ENCODE measurements around the gene SLC26A9.

Gene SLC26A9

GRCh38 chr1:205943245-205943644 lies at the start of gene SLC26A9:
Gene SLC26A9 (minus strand): TSS chr1:205943456. CDS start chr1:205935820, 7,636 bp downstream.
- DNase-seq (ENCODE audit: low spot score) (no peak), ATAC-seq (ENCODE audit: low read depth) (no peak)
- H3K27ac ChIP-seq (ENCODE audit: poor library complexity, severe bottlenecking) = no peak within 1 kb of the TSS
- H3K4me3 ChIP-seq (ENCODE audit: severe bottlenecking) = no peak within 1 kb of the TSS
- no peaks in the 10 kb centered on the region for H3K36me3 ChIP-seq (ENCODE audit: low read depth)
- H3K4me1 ChIP-seq (ENCODE audit: insufficient read depth, poor library complexity, severe bottlenecking) = no peaks in the 10 kb centered on the region
- TF ChIP-seq CTCF (IDR thresholded peaks at IDR 0.05; ENCODE audit: poor library complexity, severe bottlenecking) = no peak
- H3K27me3 ChIP-seq (ENCODE audit: insufficient read depth, poor library complexity, severe bottlenecking) = no peaks in the 10 kb centered on the region
- no peaks in the 10 kb centered on the region for H3K9me3 ChIP-seq (ENCODE audit: severe bottlenecking)

DNA sequence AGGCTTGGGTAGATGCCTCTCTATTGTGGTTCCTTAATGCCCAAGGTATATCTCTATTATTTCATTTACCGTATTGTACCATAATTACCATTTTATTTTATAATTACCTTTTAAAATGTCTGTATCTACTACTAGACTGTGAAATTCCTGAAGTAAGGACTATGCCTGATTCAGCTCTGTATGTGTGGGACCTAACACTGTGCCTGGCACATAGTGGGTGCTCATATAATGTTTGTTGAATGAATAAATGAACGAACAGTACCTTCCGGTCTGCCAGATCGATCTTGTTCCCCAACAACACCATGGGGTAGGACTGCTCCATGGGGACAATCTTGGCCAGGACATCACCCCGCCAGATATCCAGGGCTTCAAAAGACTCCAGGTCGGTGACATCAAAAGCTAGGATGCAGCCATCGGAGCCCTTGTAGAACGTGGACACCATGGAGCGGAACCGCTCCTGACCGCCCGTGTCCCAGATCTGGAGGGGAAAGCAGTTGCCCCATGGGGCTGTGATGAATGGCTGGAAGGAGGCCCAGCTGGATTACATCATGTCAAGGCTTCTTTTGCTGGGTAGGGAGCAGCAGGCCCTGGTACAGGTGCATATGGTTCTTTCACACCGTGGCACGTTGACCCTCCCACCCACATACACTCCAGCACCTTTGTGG lies 49.1 kb upstream of the SLC26A9 start:
- no peak for DNase-seq (ENCODE audit: low spot score)
- ATAC-seq (ENCODE audit: low read depth) = no peak
- no peak overlapping the region for H3K4me3 ChIP-seq (ENCODE audit: severe bottlenecking)
- no peak overlapping the region for H3K27ac ChIP-seq (ENCODE audit: poor library complexity, severe bottlenecking)
- H3K9me3 ChIP-seq (ENCODE audit: severe bottlenecking) = no peaks in the 10 kb centered on the region
- TF ChIP-seq CTCF (IDR thresholded peaks at IDR 0.05; ENCODE audit: poor library complexity, severe bottlenecking) = no peak
- no peaks in the 10 kb centered on the region for H3K27me3 ChIP-seq (ENCODE audit: insufficient read depth, poor library complexity, severe bottlenecking)
- H3K36me3 ChIP-seq (ENCODE audit: low read depth) = peaks cover 33% of the 10 kb centered on the region
- H3K4me1 ChIP-seq (ENCODE audit: insufficient read depth, poor library complexity, severe bottlenecking) = no peaks in the 10 kb centered on the region

DNA sequence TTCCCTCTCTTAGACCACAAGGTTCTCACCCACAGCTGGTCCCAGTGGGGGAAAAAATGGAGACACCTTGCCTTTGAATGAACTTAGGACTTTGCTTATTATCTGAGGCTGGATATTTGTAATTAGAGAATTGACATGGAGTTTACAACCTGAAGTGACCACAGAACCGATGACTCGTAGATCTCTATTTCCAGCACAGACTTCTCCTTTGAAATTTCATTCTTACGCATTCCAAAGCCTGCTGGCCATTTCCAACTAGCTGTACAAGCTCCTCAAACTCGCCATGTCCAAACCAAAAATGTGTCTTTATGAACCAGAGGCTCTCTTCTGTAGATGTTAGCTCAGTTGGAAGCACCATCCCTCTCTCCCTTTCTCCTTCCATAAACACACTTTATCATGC lies 48.0 kb upstream of the SLC26A9 start:
- Histone ChIP-seq H3K27ac (ENCODE audit: poor library complexity, severe bottlenecking) (no peak overlapping the region), H3K4me3 (ENCODE audit: severe bottlenecking) (no peak overlapping the region), H3K27me3 (ENCODE audit: insufficient read depth, poor library complexity, severe bottlenecking) (no peaks in the 10 kb centered on the region), H3K4me1 (ENCODE audit: insufficient read depth, poor library complexity, severe bottlenecking) (no peaks in the 10 kb centered on the region), H3K36me3 (ENCODE audit: low read depth) (peaks cover 36% of the 10 kb centered on the region), H3K9me3 (ENCODE audit: severe bottlenecking) (no peaks in the 10 kb centered on the region)
- DNase-seq (ENCODE audit: low spot score) (no peak), ATAC-seq (ENCODE audit: low read depth) (no peak)
- TF ChIP-seq CTCF (IDR thresholded peaks at IDR 0.05; ENCODE audit: poor library complexity, severe bottlenecking) = no peak

- no peak for DNase-seq (ENCODE audit: low spot score)
- Histone ChIP-seq H3K4me1 (ENCODE audit: insufficient read depth, poor library complexity, severe bottlenecking) (peaks cover 1% of the 10 kb centered on the region), H3K4me3 (ENCODE audit: severe bottlenecking) (no peak overlapping the region), H3K27me3 (ENCODE audit: insufficient read depth, poor library complexity, severe bottlenecking) (no peaks in the 10 kb centered on the region), H3K36me3 (ENCODE audit: low read depth) (peaks cover 36% of the 10 kb centered on the region), H3K9me3 (ENCODE audit: severe bottlenecking) (no peaks in the 10 kb centered on the region), H3K27ac (ENCODE audit: poor library complexity, severe bottlenecking) (no peak overlapping the region)
- TF ChIP-seq CTCF (IDR thresholded peaks at IDR 0.05; ENCODE audit: poor library complexity, severe bottlenecking) = no peak
- no peak for ATAC-seq (ENCODE audit: low read depth)
Measured at GRCh38 chr1:205990226-205990625, 47.0 kb upstream of the SLC26A9 start.

DNA sequence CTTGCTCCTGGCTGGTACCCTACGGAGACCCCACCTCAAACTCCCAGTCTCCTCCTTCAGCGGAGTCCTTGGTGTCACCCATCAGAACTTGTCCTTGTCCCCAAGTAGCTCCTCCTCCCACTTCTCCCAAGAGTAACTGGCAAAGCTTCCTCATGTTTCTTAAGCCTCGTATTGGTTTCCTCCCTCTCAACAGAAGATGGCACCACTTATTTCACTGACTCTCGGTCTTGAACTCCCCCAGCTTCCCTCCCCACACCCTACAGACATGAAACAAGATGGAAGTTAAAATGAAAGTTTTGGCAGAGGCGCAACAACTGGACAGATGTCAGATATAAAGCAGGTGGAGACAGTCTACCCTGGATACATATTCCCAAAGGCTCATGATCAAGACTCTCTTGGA lies 46.5 kb upstream of the SLC26A9 start:
- H3K4me1 ChIP-seq (ENCODE audit: insufficient read depth, poor library complexity, severe bottlenecking) = peaks cover 6% of the 10 kb centered on the region
- no peak for ATAC-seq (ENCODE audit: low read depth)
- H3K4me3 ChIP-seq (ENCODE audit: severe bottlenecking) = no peak overlapping the region

More for the DNA sequence above, 46.5 kb upstream of the SLC26A9 start:
- H3K9me3 ChIP-seq (ENCODE audit: severe bottlenecking) = no peaks in the 10 kb centered on the region
- H3K27me3 ChIP-seq (ENCODE audit: insufficient read depth, poor library complexity, severe bottlenecking) = no peaks in the 10 kb centered on the region
- peaks cover 36% of the 10 kb centered on the region for H3K36me3 ChIP-seq (ENCODE audit: low read depth)
- H3K27ac ChIP-seq (ENCODE audit: poor library complexity, severe bottlenecking) = no peak overlapping the region
- DNase-seq (ENCODE audit: low spot score) = no peak
- TF ChIP-seq CTCF (IDR thresholded peaks at IDR 0.05; ENCODE audit: poor library complexity, severe bottlenecking) = no peak
